ENCODE results near the gene CCR2. TPM values are rescaled to one million over a fixed set of nuclear protein-coding genes. Genes with fewer than 3 reads are reported as not detected.

The CCR2 gene
- total RNA-seq, 1 experiment from 2014 or later = not detected

DNA sequence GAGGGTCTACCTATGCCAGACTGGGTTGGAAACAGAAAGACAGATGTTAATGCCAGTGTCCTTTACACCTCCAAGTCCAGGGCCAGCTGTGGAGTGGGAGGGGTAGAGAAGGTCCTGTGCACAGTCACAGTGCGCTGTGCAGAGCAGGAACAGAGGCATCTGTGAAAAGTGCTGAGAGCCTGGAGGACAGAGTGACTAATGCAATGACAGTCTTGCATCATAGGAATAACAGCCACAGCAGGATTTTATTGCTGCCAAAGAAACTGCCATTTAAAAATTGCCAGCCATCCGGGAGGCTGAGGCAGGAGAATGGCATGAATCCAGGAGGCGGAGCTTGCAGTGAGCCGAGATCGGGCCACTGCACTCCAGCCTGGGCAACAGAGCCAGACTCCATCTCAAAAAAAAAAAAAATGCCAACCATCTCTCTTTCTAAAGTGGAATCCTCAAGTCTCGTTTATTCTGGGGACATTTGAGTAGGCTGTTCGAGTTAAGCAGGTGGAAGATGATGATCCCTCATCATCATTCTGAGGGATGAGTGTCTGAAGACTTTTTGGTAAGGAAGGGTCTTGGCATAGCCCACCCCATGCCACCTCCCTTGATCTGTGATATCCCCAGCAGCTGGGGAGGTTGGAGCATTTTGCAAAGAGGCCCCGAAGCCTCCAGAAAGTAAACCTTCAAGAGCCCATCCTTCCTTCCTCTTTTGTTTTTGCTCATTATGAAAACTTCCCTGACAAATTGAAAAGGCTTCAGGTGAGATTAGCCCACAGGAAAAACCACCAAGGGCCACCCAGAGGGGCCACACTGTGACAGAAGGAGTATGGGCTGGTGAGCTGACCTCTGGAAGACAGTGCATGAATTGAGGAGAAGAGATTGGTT lies 7.7 kb downstream of the CCR2 start:
- H3K4me1 Mint-ChIP-seq (ENCODE audit: insufficient read depth, unreplicated experiment) = no peaks in the 10 kb centered on the region
- CTCF ChIA-PET = interaction anchor here (0.9 to 1.0 kb wide), 3 partner anchors 9 to 146 kb away, joined by 3 to 4 read pairs (median 3); partner anchors contain the start of gene CCR5

GRCh38 chr3:46365041-46365440 lies 11.1 kb downstream of the CCR2 start:
- no peaks in the 10 kb centered on the region for H3K9me3 Mint-ChIP-seq (ENCODE audit: unreplicated experiment)
- H3K36me3 Mint-ChIP-seq (ENCODE audit: insufficient read depth, unreplicated experiment) = no peaks in the 10 kb centered on the region
- H3K27me3 Mint-ChIP-seq (ENCODE audit: insufficient read depth, unreplicated experiment) = no peaks in the 10 kb centered on the region
- no peak overlapping the region for H3K27ac Mint-ChIP-seq (ENCODE audit: low read depth, unreplicated experiment)
- CTCF ChIA-PET = interaction anchor here (1.0 to 9.0 kb wide), 2 partner anchors 149 to 277 kb away, joined by 4 to 89 read pairs; no protein-coding TSS in a partner anchor
- DNase-seq (ENCODE audit: unreplicated experiment) = no peak
- BruUV-seq (replicated peaks) = no TSS peak
- intact Hi-C loops (cut with micrococcal nuclease) = no loop called here
- no peak overlapping the region for H3K4me3 Mint-ChIP-seq (ENCODE audit: unreplicated experiment)
- no peak for TF ChIP-seq CTCF (IDR thresholded peaks at IDR 0.05; ENCODE audit: unreplicated experiment)
- POLR2A ChIA-PET = no interaction called here
- H3K4me1 Mint-ChIP-seq (ENCODE audit: insufficient read depth, unreplicated experiment) = no peaks in the 10 kb centered on the region

More for the DNA sequence above, 7.7 kb downstream of the CCR2 start:
- intact Hi-C loops (cut with micrococcal nuclease) = no loop called here
- H3K4me3 Mint-ChIP-seq (ENCODE audit: unreplicated experiment) = no peak overlapping the region
- POLR2A ChIA-PET = interaction anchor here (1.2 kb wide), 1 partner anchor 25 kb away, joined by 3 read pairs; no protein-coding TSS in a partner anchor
- H3K36me3 Mint-ChIP-seq (ENCODE audit: insufficient read depth, unreplicated experiment) = no peaks in the 10 kb centered on the region
- H3K9me3 Mint-ChIP-seq (ENCODE audit: unreplicated experiment) = no peaks in the 10 kb centered on the region
- TF ChIP-seq CTCF (IDR thresholded peaks at IDR 0.05; ENCODE audit: unreplicated experiment) = no peak
- BruUV-seq (replicated peaks) = no TSS peak
- DNase-seq (ENCODE audit: unreplicated experiment) = peak; percentile 74
- H3K27ac Mint-ChIP-seq (ENCODE audit: low read depth, unreplicated experiment) = no peak overlapping the region
- H3K27me3 Mint-ChIP-seq (ENCODE audit: insufficient read depth, unreplicated experiment) = peaks cover 13% of the 10 kb centered on the region

- POLR2A ChIA-PET = no interaction called here
- Mint-ChIP-seq H3K27ac (ENCODE audit: low read depth, unreplicated experiment) (no peak overlapping the region), H3K9me3 (ENCODE audit: unreplicated experiment) (no peaks in the 10 kb centered on the region), H3K36me3 (ENCODE audit: insufficient read depth, unreplicated experiment) (no peaks in the 10 kb centered on the region), H3K4me3 (ENCODE audit: unreplicated experiment) (no peak overlapping the region), H3K4me1 (ENCODE audit: insufficient read depth, unreplicated experiment) (no peaks in the 10 kb centered on the region), H3K27me3 (ENCODE audit: insufficient read depth, unreplicated experiment) (no peaks in the 10 kb centered on the region)
- intact Hi-C loops (cut with micrococcal nuclease) = no loop called here
- no peak for DNase-seq (ENCODE audit: unreplicated experiment)
- TF ChIP-seq CTCF (IDR thresholded peaks at IDR 0.05; ENCODE audit: unreplicated experiment) = no peak
- BruUV-seq (replicated peaks) = no TSS peak
- CTCF ChIA-PET = interaction anchor here (0.6 to 13.0 kb wide), 4 partner anchors 150 to 661 kb away, joined by 4 to 202 read pairs (median 46); no protein-coding TSS in a partner anchor
Observed at GRCh38 chr3:46365737-46366524, 12.0 kb downstream of the CCR2 start.

DNA sequence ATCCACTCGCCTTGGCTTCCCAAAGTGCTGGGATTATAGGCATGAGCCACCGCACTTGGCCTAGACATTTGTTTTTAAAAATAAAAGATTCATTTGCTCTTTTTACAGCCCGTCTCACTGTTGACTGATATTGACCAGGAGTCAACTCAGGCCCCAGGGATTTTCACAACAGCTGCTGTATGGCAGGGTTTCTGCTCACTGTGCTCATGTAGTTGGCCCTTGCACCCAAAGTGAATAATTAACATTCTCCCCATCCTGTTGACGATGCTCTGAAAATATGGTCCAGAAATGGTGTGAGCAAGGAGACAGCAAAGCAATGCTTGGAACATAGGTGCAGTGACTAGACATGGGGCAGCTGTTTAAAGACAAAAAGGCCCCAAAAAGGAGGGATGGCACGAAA lies 13.9 kb downstream of the CCR2 start:
- ChIA-PET CTCF (interaction anchor here (0.6 to 13.0 kb wide), 11 partner anchors 11 to 823 kb away, joined by 3 to 202 read pairs (median 5); no protein-coding TSS in a partner anchor), POLR2A (interaction anchor here (1.0 to 1.4 kb wide), 3 partner anchors 55 to 127 kb away, joined by 3 read pairs; no protein-coding TSS in a partner anchor)
- no TSS peak for BruUV-seq (replicated peaks)
- H3K36me3 Mint-ChIP-seq (ENCODE audit: insufficient read depth, unreplicated experiment) = no peaks in the 10 kb centered on the region
- H3K4me1 Mint-ChIP-seq (ENCODE audit: insufficient read depth, unreplicated experiment) = no peaks in the 10 kb centered on the region
- no peak for DNase-seq (ENCODE audit: unreplicated experiment)
- peaks cover 3% of the 10 kb centered on the region for H3K27me3 Mint-ChIP-seq (ENCODE audit: insufficient read depth, unreplicated experiment)
- H3K9me3 Mint-ChIP-seq (ENCODE audit: unreplicated experiment) = no peaks in the 10 kb centered on the region
- TF ChIP-seq CTCF (IDR thresholded peaks at IDR 0.05; ENCODE audit: unreplicated experiment) = no peak
- H3K27ac Mint-ChIP-seq (ENCODE audit: low read depth, unreplicated experiment) = no peak overlapping the region
- intact Hi-C loops (cut with micrococcal nuclease) = loop anchor here (1.0 kb wide), 1 partner anchor 280 kb away; no protein-coding TSS in a partner anchor
- no peak overlapping the region for H3K4me3 Mint-ChIP-seq (ENCODE audit: unreplicated experiment)
